Glutamatergic neuron (in vitro differentiated cells): Measurements from ENCODE around the gene SEMA6A. TPM values are rescaled to one million over a fixed set of nuclear protein-coding genes. Genes with fewer than 3 reads are reported as not detected.
A peak's percentile ranks its signal among the peaks of the same experiment; 100 is the strongest.

Experiments used
- DNase-seq: peaks from one replicate; pipeline ENCODE4 v3.0.0; 2022
- H3K27ac Mint-ChIP-seq: one replicate; pipeline ENCODE4 v1.8.0; 2020; ENCODE audit warnings: mild to moderate bottlenecking, mixed read lengths, inconsistent platforms; ENCODE audit not compliant: unreplicated experiment
- H3K27me3 Mint-ChIP-seq: one replicate; pipeline ENCODE4 v1.8.0; 2020; ENCODE audit warnings: mild to moderate bottlenecking, moderate library complexity, mixed read lengths, inconsistent platforms; ENCODE audit not compliant: unreplicated experiment
- H3K36me3 Mint-ChIP-seq: one replicate; pipeline ENCODE4 v1.8.0; 2020; ENCODE audit warnings: mild to moderate bottlenecking, mixed read lengths, inconsistent platforms; ENCODE audit not compliant: unreplicated experiment
- H3K4me1 Mint-ChIP-seq: one replicate; pipeline ENCODE4 v1.8.0; 2020; ENCODE audit warnings: mild to moderate bottlenecking, low read depth, mixed read lengths, inconsistent platforms; ENCODE audit not compliant: unreplicated experiment
- H3K4me3 Mint-ChIP-seq: one replicate; pipeline ENCODE4 v1.8.0; 2020; ENCODE audit warnings: mild to moderate bottlenecking, mixed read lengths, inconsistent platforms; ENCODE audit not compliant: unreplicated experiment
- H3K9me3 Mint-ChIP-seq: one replicate; pipeline ENCODE4 v1.8.0; 2020; ENCODE audit warnings: mild to moderate bottlenecking, moderate library complexity, mixed read lengths, inconsistent platforms; ENCODE audit not compliant: unreplicated experiment
- total RNA-seq: library from RNA; stranded (reverse); fragmentation: NEBNext Ultra II Directional; extraction: Animal tissue kit (Norgen Biotek cat#: 25700); gene quantifications from one replicate; pipeline ENCODE4 v1.2.1, GENCODE V29; 2021; ENCODE audit not compliant: unreplicated experiment
- TF ChIP-seq, protein P1 (sequence below): fragments of 200-600 bp; sonication (generic); IDR thresholded peaks from one replicate; pipeline ENCODE4 v1.5.0; 2021; ENCODE audit not compliant: partially characterized antibody, unreplicated experiment

The SEMA6A gene
- total RNA-seq, 1 donor from 2014 or later = 424 TPM

DNA sequence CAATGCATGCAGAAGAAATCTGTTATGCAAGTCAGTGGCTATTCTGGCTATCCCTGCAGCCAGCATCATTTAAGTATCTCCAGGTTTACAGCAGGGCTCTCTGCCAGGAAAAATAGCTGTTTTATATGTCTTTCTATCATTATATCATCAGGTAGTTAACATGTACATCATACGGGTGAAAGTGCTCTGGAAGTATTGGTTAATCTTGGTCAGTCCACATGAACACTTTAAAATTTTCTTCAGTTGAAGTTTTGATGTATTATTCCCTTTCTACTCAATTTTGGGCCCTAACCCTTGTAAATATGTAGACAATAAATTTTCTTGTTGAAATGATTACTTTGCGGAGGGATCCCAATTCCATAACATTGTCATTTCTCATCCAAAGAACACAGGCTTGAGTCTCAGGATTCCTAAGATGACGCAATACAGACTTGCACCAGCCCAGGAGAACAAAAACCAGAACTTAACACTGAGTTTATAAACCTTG lies 67.5 kb downstream of the SEMA6A start:
- Mint-ChIP-seq H3K9me3 (peaks cover 10% of the 10 kb centered on the region), H3K4me1 (peaks cover 54% of the 10 kb centered on the region), H3K27me3 (peaks cover 8% of the 10 kb centered on the region), H3K27ac (peak overlapping the region; percentile 88), H3K36me3 (no peaks in the 10 kb centered on the region), H3K4me3 (peak overlapping the region; percentile 76)
- DNase-seq = no peak
- TF ChIP-seq, protein P1, sequence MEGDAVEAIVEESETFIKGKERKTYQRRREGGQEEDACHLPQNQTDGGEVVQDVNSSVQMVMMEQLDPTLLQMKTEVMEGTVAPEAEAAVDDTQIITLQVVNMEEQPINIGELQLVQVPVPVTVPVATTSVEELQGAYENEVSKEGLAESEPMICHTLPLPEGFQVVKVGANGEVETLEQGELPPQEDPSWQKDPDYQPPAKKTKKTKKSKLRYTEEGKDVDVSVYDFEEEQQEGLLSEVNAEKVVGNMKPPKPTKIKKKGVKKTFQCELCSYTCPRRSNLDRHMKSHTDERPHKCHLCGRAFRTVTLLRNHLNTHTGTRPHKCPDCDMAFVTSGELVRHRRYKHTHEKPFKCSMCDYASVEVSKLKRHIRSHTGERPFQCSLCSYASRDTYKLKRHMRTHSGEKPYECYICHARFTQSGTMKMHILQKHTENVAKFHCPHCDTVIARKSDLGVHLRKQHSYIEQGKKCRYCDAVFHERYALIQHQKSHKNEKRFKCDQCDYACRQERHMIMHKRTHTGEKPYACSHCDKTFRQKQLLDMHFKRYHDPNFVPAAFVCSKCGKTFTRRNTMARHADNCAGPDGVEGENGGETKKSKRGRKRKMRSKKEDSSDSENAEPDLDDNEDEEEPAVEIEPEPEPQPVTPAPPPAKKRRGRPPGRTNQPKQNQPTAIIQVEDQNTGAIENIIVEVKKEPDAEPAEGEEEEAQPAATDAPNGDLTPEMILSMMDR = no peak

GRCh38 chr5:116506488-116506887 lies 68.1 kb downstream of the SEMA6A start:
- H3K4me1 Mint-ChIP-seq = peaks cover 48% of the 10 kb centered on the region
- no peaks in the 10 kb centered on the region for H3K36me3 Mint-ChIP-seq
- H3K27me3 Mint-ChIP-seq = peaks cover 5% of the 10 kb centered on the region
- peak overlapping the region; percentile 76 for H3K4me3 Mint-ChIP-seq
- peak overlapping the region; percentile 88 for H3K27ac Mint-ChIP-seq
- peaks cover 10% of the 10 kb centered on the region for H3K9me3 Mint-ChIP-seq
- TF ChIP-seq, protein P1 = no peak
- DNase-seq = no peak

GRCh38 chr5:116504593-116505166 lies 69.9 kb downstream of the SEMA6A start:
- TF ChIP-seq, protein P1 = no peak
- H3K27ac Mint-ChIP-seq = no peak overlapping the region
- peaks cover 40% of the 10 kb centered on the region for H3K4me1 Mint-ChIP-seq
- H3K9me3 Mint-ChIP-seq = peaks cover 10% of the 10 kb centered on the region
- no peak overlapping the region for H3K4me3 Mint-ChIP-seq
- H3K36me3 Mint-ChIP-seq = peaks cover 5% of the 10 kb centered on the region
- DNase-seq = no peak
- H3K27me3 Mint-ChIP-seq = peaks cover 7% of the 10 kb centered on the region

- no peak for DNase-seq
- peaks cover 5% of the 10 kb centered on the region for H3K36me3 Mint-ChIP-seq
- H3K27me3 Mint-ChIP-seq = peaks cover 8% of the 10 kb centered on the region
- peaks cover 32% of the 10 kb centered on the region for H3K4me1 Mint-ChIP-seq
- TF ChIP-seq, protein P1 = no peak
- peaks cover 10% of the 10 kb centered on the region for H3K9me3 Mint-ChIP-seq
- no peak overlapping the region for H3K4me3 Mint-ChIP-seq
- H3K27ac Mint-ChIP-seq = no peak overlapping the region
Observed at GRCh38 chr5:116502616-116503015, 72.0 kb downstream of the SEMA6A start.

GRCh38 chr5:116502138-116502537 lies 72.5 kb downstream of the SEMA6A start:
- no peak overlapping the region for H3K27ac Mint-ChIP-seq
- peaks cover 33% of the 10 kb centered on the region for H3K4me1 Mint-ChIP-seq
- peaks cover 10% of the 10 kb centered on the region for H3K9me3 Mint-ChIP-seq

More at GRCh38 chr5:116502138-116502537, 72.5 kb downstream of the SEMA6A start:
- H3K27me3 Mint-ChIP-seq = peaks cover 8% of the 10 kb centered on the region
- DNase-seq = no peak
- peaks cover 5% of the 10 kb centered on the region for H3K36me3 Mint-ChIP-seq
- no peak overlapping the region for H3K4me3 Mint-ChIP-seq
- TF ChIP-seq, protein P1 = no peak
